SK-N-SH (cell line): ENCODE results near the gene CBX7. TPM values are rescaled to one million over a fixed set of nuclear protein-coding genes. Genes with fewer than 3 reads are reported as not detected.

Source experiments
- CTCF ChIA-PET: fragments of 300-600, 350-600 bp; formaldehyde crosslinking; extraction: SDS; loops from one replicate; lab custom pipeline; 2021; lab: Yijun Ruan, JAX
- POLR2A ChIA-PET: fragments of 350-600 bp; sonication (Branson Sonifier 250); formaldehyde crosslinking; extraction: SDS; loops from one replicate; lab custom pipeline; 2020; ENCODE audit warnings: antibody characterized with exemption, inconsistent platforms; lab: Yijun Ruan, JAX
- DNase-seq: peaks from one replicate; pipeline ENCODE4 v3.0.0; 2012
- H2AFZ ChIP-seq: fragments of 200-600 bp; sonication (generic); 2 replicates; pipeline ENCODE4 v1.8.1; 2016; ENCODE audit warnings: antibody characterized with exemption, mild to moderate bottlenecking, low read depth
- H3F3A ChIP-seq: fragments of 200-600 bp; sonication (generic); replicated peaks from 2 replicates; pipeline ENCODE3; 2016; ENCODE audit warnings: antibody characterized with exemption, mild to moderate bottlenecking; ENCODE audit not compliant: insufficient read depth
- H3K27ac ChIP-seq, 2 experiments: fragments of 200-500 bp in 1 of 2; fragments of 200-600 bp in 1 of 2; sonication (Bioruptor generic) in 1 of 2; sonication (generic), shearing (Covaris generic) in 1 of 2; 2 replicates each; pipeline versions ENCODE4 v1.5.1 to v1.6.1; 2014 to 2016; ENCODE audit warnings: low read depth in 2 of 2, inconsistent platforms in 1 of 2, low read length in 1 of 2, mild to moderate bottlenecking in 1 of 2, mixed read lengths in 1 of 2
- H3K27me3 ChIP-seq: fragments of 200-600 bp; sonication (generic), shearing (Covaris generic); 2 replicates; pipeline ENCODE4 v1.6.1; 2016; ENCODE audit warnings: mixed run types; ENCODE audit not compliant: insufficient read depth
- H3K36me3 ChIP-seq, 2 experiments: fragments of 200-500 bp in 1 of 2; fragments of 200-600 bp in 1 of 2; sonication (Bioruptor generic) in 1 of 2; sonication (generic) in 1 of 2; replicated peaks in 1 of 2; 2 replicates each; pipeline versions ENCODE3 to v1.5.1; 2014 to 2016; ENCODE audit warnings: low read length in 1 of 2, mild to moderate bottlenecking in 1 of 2; ENCODE audit not compliant: insufficient read depth in 2 of 2, control insufficient read depth in 1 of 2
- H3K4me1 ChIP-seq, 2 experiments: fragments of 200-500 bp in 1 of 2; fragments of 200-600 bp in 1 of 2; sonication (Bioruptor generic) in 1 of 2; sonication (generic), shearing (Covaris generic) in 1 of 2; 2 replicates each; pipeline versions ENCODE4 v1.5.1 to v1.6.1; 2014 to 2016; ENCODE audit warnings: low read depth in 1 of 2, low read length in 1 of 2, mixed run types in 1 of 2; ENCODE audit not compliant: insufficient read depth in 2 of 2, control insufficient read depth in 1 of 2
- H3K4me2 ChIP-seq: fragments of 200-600 bp; sonication (generic), shearing (Covaris generic); 2 replicates; pipeline ENCODE4 v1.6.1; 2017; ENCODE audit warnings: mixed run types
- H3K4me3 ChIP-seq, 2 experiments: fragments of 200-500 bp in 1 of 2; fragments of 200-600 bp in 1 of 2; sonication (Bioruptor generic) in 1 of 2; sonication (generic), shearing (Covaris generic) in 1 of 2; 2 replicates each; pipeline versions ENCODE4 v1.5.1 to v1.8.1; 2014 to 2016; ENCODE audit warnings: low read depth in 2 of 2, inconsistent platforms in 1 of 2, low read length in 1 of 2, mild to moderate bottlenecking in 1 of 2, mixed read lengths in 1 of 2, moderate library complexity in 1 of 2
- H3K79me2 ChIP-seq: fragments of 200-600 bp; sonication (generic); 2 replicates; pipeline ENCODE4 v1.8.1; 2017; ENCODE audit warnings: mild to moderate bottlenecking; ENCODE audit not compliant: insufficient read depth
- H3K9ac ChIP-seq: fragments of 200-600 bp; sonication (generic); 2 replicates; pipeline ENCODE4 v1.6.1; 2017; ENCODE audit warnings: mixed run types
- H3K9me2 ChIP-seq: fragments of 200-600 bp; sonication (generic); 2 replicates; pipeline ENCODE4 v1.6.1; 2017; ENCODE audit warnings: mixed run types
- H3K9me3 ChIP-seq: fragments of 200-600 bp; sonication (generic); 2 replicates; pipeline ENCODE4 v1.6.1; 2017; ENCODE audit warnings: mixed run types, mild to moderate bottlenecking, moderate library complexity
- H4K20me1 ChIP-seq: fragments of 200-600 bp; sonication (generic); 2 replicates; pipeline ENCODE4 v1.6.1; 2017; ENCODE audit warnings: mild to moderate bottlenecking, mixed run types; ENCODE audit not compliant: insufficient read depth
- ELF1 ChIP-seq: IDR thresholded peaks from 2 replicates; pipeline ENCODE4 v1.4.0; 2012
- EP300 ChIP-seq, 2 experiments: IDR thresholded peaks; 2 replicates each; pipeline versions ENCODE4 v1.4.0 to v1.6.1; 2012; ENCODE audit warnings: borderline replicate concordance in 1 of 2, low read depth in 1 of 2, low read length in 1 of 2
- FOXJ3 ChIP-seq: sonication (generic); formaldehyde crosslinking; IDR thresholded peaks from 2 replicates; pipeline ENCODE4 v1.5.1; 2020; ENCODE audit warnings: mild to moderate bottlenecking, missing genetic modification reagents
- IRF3 ChIP-seq: fragments of 150-350 bp; IDR thresholded peaks from 2 replicates; pipeline ENCODE4 v1.6.1; 2016; ENCODE audit warnings: mild to moderate bottlenecking, low read depth, low read length
- MEF2A ChIP-seq: IDR thresholded peaks from 2 replicates; pipeline ENCODE4 v1.4.0; 2012; ENCODE audit warnings: low read depth, borderline replicate concordance
- NFIC ChIP-seq: IDR thresholded peaks from 2 replicates; pipeline ENCODE4 v1.4.0; 2012; ENCODE audit warnings: borderline replicate concordance
- PBX3 ChIP-seq: IDR thresholded peaks from 2 replicates; pipeline ENCODE4; 2012
- POLR2AphosphoS5 ChIP-seq: IDR thresholded peaks from 2 replicates; pipeline ENCODE4 v1.6.1; 2012; ENCODE audit warnings: low read depth, low read length
- RAD21 ChIP-seq: IDR thresholded peaks from 2 replicates; pipeline ENCODE4 v1.6.1; 2012; ENCODE audit warnings: mild to moderate bottlenecking, low read length
- RCOR1 ChIP-seq: fragments of 150-350 bp; IDR thresholded peaks from 2 replicates; pipeline ENCODE4 v1.6.1; 2017; ENCODE audit warnings: antibody characterized with exemption, low read length
- SIN3A ChIP-seq: IDR thresholded peaks from 2 replicates; pipeline ENCODE4 v1.6.1; 2012; ENCODE audit warnings: low read depth, mild to moderate bottlenecking, low read length, moderate library complexity, borderline replicate concordance
- TCF12 ChIP-seq: IDR thresholded peaks from 2 replicates; pipeline ENCODE4 v1.4.0; 2012
- TEAD4 ChIP-seq: IDR thresholded peaks from 2 replicates; pipeline ENCODE4 v1.4.0; 2012; ENCODE audit warnings: mild to moderate bottlenecking, borderline replicate concordance; ENCODE audit not compliant: insufficient read depth
- USF1 ChIP-seq: IDR thresholded peaks from 2 replicates; pipeline ENCODE4 v1.4.0; 2012; ENCODE audit warnings: low read depth, borderline replicate concordance
- WGBS: methylation state at CpG from one replicate; pipeline ENCODE4 v1.1.6; 2017; ENCODE audit warnings: low lambda C conversion rate; 5-methylcytosine and 5-hydroxymethylcytosine counted together
- polyA plus RNA-seq, 3 experiments: library from polyadenylated mRNA; depleted of rRNA; stranded (reverse); fragments of >200 nt; gene quantifications; 2 replicates each; pipeline ENCODE4 v1.2.3, GENCODE V29; 2012
- TF ChIP-seq, protein P1 (sequence below): IDR thresholded peaks from 2 replicates; pipeline ENCODE4 v1.6.1; 2012; ENCODE audit warnings: mild to moderate bottlenecking, low read depth, low read length, moderate library complexity
- TF ChIP-seq, protein P2 (sequence below): IDR thresholded peaks from 2 replicates; pipeline ENCODE4 v1.4.0; 2012; ENCODE audit warnings: low read depth, borderline replicate concordance

Gene CBX7
- polyA plus RNA-seq, 1 of the 3 experiments (the other 2 are of a cell fraction), result 2.3 TPM

GRCh38 chr22:39175353-39176142 lies 23.1 kb upstream of the CBX7 start (continued):
- TF ChIP-seq, protein P1, sequence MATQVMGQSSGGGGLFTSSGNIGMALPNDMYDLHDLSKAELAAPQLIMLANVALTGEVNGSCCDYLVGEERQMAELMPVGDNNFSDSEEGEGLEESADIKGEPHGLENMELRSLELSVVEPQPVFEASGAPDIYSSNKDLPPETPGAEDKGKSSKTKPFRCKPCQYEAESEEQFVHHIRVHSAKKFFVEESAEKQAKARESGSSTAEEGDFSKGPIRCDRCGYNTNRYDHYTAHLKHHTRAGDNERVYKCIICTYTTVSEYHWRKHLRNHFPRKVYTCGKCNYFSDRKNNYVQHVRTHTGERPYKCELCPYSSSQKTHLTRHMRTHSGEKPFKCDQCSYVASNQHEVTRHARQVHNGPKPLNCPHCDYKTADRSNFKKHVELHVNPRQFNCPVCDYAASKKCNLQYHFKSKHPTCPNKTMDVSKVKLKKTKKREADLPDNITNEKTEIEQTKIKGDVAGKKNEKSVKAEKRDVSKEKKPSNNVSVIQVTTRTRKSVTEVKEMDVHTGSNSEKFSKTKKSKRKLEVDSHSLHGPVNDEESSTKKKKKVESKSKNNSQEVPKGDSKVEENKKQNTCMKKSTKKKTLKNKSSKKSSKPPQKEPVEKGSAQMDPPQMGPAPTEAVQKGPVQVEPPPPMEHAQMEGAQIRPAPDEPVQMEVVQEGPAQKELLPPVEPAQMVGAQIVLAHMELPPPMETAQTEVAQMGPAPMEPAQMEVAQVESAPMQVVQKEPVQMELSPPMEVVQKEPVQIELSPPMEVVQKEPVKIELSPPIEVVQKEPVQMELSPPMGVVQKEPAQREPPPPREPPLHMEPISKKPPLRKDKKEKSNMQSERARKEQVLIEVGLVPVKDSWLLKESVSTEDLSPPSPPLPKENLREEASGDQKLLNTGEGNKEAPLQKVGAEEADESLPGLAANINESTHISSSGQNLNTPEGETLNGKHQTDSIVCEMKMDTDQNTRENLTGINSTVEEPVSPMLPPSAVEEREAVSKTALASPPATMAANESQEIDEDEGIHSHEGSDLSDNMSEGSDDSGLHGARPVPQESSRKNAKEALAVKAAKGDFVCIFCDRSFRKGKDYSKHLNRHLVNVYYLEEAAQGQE, result no peak
- TF ChIP-seq NFIC, result no peak
- no peak for TF ChIP-seq RCOR1
- no peak for TF ChIP-seq ELF1
- TF ChIP-seq POLR2AphosphoS5, result no peak
- TF ChIP-seq, protein P2, sequence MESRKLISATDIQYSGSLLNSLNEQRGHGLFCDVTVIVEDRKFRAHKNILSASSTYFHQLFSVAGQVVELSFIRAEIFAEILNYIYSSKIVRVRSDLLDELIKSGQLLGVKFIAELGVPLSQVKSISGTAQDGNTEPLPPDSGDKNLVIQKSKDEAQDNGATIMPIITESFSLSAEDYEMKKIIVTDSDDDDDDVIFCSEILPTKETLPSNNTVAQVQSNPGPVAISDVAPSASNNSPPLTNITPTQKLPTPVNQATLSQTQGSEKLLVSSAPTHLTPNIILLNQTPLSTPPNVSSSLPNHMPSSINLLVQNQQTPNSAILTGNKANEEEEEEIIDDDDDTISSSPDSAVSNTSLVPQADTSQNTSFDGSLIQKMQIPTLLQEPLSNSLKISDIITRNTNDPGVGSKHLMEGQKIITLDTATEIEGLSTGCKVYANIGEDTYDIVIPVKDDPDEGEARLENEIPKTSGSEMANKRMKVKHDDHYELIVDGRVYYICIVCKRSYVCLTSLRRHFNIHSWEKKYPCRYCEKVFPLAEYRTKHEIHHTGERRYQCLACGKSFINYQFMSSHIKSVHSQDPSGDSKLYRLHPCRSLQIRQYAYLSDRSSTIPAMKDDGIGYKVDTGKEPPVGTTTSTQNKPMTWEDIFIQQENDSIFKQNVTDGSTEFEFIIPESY, result no peak
- TF ChIP-seq TEAD4, result no peak
- no peak for TF ChIP-seq IRF3
- TF ChIP-seq EP300 (IDR thresholded peaks at IDR 0.05; ENCODE audit: borderline replicate concordance in 1 of 2, low read depth in 1 of 2, low read length in 1 of 2), result no peak
- TF ChIP-seq RAD21, result no peak

DNA sequence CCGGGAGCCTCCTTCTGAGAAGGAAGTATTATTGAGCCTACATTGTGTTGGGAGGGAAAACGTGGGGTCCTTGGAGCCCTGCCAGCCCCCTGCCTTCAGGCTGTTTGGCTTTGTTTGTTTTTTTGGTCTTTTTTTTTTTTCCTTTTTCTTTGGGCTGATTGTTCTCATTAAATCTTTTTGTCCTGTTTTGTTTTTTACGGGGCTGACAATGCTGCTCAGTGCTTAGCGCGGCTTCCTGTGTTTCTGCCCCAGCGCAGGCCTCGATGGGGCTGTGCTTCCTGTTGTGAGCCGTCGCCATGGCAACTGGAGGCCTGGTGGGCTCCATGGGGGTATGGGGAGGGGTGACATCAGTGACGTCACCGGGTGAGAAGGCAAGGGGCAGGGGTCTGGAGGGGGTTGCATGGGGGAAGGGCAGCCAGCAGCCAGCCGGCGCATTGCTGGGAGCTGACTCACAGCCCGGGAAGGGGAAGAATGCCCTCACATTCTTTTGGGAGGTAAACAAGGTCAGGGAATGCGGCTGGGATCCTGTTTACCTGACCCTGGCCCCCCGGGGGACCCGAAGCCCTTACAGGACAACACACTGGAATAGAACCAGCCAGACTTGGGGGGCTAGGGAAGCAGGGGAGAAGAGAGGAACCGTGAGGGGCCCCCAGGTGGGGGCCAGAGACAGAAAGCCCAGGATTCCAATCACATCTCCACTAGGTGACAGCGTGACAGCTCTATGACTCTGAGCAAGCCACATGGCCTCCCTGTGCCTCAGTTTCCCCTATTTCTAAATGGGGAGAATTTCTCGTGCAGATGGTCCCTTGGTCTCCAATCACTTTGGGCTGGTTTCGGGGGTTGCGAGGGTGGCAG lies 22.2 kb upstream of the CBX7 start:
- Histone ChIP-seq H3K36me3 (no peaks in the 10 kb centered on the region), H3F3A (peaks cover 4% of the 10 kb centered on the region), H2AFZ (no peak overlapping the region), H3K27ac (peak overlapping the region in 1 of 2 experiments; percentile 67; a peak in 2 of 4 replicates), H3K4me3 (no peak overlapping the region), H3K27me3 (no peaks in the 10 kb centered on the region), H3K9me3 (no peaks in the 10 kb centered on the region), H3K9ac (peak overlapping the region; percentile 51), H4K20me1 (no peaks in the 10 kb centered on the region), H3K4me1 (peaks cover 4 to 9% of the 10 kb centered on the region in 2 experiments; a peak in 2 of 4 replicates), H3K9me2 (no peaks in the 10 kb centered on the region), H3K79me2 (no peaks in the 10 kb centered on the region), H3K4me2 (peak overlapping the region; percentile 50)
- CTCF ChIA-PET, result no interaction called here
- 12% methylated on average over 15 of the region's 22 CpGs for WGBS
- POLR2A ChIA-PET, result no interaction called here
- peak; percentile 73 for DNase-seq
- TF ChIP-seq ELF1 (peak; percentile 43; the same call in 1 of the 2 replicates), SIN3A (no peak), RAD21 (no peak), FOXJ3 (CRISPR knock-in tag) (no peak), TCF12 (peak; percentile 71; the same call in 1 of the 2 replicates), EP300 (IDR thresholded peaks at IDR 0.05; ENCODE audit: borderline replicate concordance in 1 of 2, low read depth in 1 of 2, low read length in 1 of 2) (peak in 1 of 2 experiments; percentile 58; a peak in 1 of 4 replicates), IRF3 (no peak), POLR2AphosphoS5 (no peak), USF1 (no peak), NFIC (peak; percentile 15; the same call in 1 of the 2 replicates), PBX3 (no peak), MEF2A (no peak)
